H54 (cell line): ENCODE results near the gene FAM241B.
A peak's percentile ranks its signal among the peaks of the same experiment; 100 is the strongest.

Experiments
- DNase-seq: peaks from one replicate; pipeline ENCODE4 v3.0.0; 2011; ENCODE audit warnings: low spot score, mixed read lengths; ENCODE audit not compliant: insufficient read length
- FAIRE-seq: peaks from 3 replicates; lab custom pipeline; 2011; peaks lifted over from hg19 to GRCh38; lab: Jason Lieb, UNC
- POLR2A ChIP-seq: IDR thresholded peaks from 2 replicates; pipeline ENCODE4 v1.6.1; 2011; ENCODE audit warnings: low read depth, mild to moderate bottlenecking, low read length

The FAM241B gene

GRCh38 chr10:69639291-69640195, 9.5 kb downstream of the FAM241B start:
- peak; percentile 87 for DNase-seq
- no peak for TF ChIP-seq POLR2A
- FAIRE-seq: peak; percentile 74

DNA sequence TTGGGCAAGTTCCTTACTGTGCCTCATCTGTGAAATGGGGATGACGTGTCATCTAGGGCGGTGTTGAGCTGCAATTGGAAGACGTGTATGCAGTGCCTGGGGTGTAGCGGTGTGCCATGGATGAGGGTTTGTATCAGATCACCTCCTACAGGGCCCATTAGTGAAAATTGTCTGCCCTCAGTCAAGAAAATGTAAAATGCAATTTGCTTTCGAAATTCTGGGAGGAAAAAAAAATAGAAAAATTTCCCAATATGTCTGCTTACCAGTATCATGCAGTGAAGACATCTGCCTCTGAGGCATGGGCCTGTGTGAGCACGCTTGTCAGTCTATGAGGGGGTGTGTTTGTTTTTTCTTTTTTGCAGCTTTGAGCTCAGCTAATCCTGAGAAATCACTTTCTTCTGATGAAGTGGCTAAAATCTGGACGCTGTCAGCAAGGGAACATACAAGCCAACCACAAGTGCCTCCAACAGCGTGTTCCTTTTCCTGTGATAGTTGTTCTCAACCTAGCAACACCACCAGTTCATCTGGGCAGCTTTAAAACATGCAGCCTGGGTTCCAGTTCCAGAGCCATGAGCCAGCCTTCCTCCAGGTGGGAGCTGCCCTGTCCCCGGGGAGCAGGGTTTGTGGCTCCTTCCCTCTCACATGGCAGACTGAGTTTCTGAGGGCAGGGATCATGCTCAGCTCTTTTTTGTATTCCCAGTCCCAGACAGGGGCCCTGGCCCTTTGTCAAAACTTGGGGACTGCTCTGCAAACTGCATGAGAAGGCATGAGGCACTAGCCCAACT, 10.3 kb downstream of the FAM241B start:
- FAIRE-seq: no peak
- no peak for DNase-seq
- no peak for TF ChIP-seq POLR2A

GRCh38 chr10:69641261-69641980, 11.4 kb downstream of the FAM241B start:
- peak; percentile 94 for DNase-seq
- peak; percentile 95 for FAIRE-seq
- TF ChIP-seq POLR2A: no peak

DNA sequence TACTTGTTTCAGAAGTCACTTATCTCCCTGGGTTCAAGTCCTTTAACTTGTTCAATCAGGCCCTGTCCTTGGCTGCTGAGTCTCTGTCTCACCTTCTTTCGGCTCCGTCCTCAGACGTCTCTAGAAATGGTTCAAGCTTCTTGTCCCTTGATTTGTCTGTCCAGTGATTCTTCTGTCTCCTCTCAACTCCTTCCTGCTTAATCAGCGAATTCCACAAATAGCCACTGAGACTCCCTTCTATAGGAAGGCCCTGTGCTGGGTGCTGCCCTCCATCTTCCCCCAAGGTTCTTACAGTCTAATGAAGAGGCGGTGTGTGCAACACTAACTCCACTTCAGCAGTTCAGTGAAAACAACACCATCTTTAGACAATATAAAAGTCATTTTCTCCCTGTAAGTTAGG, 12.7 kb downstream of the FAM241B start:
- TF ChIP-seq POLR2A: no peak
- FAIRE-seq: no peak

DNA sequence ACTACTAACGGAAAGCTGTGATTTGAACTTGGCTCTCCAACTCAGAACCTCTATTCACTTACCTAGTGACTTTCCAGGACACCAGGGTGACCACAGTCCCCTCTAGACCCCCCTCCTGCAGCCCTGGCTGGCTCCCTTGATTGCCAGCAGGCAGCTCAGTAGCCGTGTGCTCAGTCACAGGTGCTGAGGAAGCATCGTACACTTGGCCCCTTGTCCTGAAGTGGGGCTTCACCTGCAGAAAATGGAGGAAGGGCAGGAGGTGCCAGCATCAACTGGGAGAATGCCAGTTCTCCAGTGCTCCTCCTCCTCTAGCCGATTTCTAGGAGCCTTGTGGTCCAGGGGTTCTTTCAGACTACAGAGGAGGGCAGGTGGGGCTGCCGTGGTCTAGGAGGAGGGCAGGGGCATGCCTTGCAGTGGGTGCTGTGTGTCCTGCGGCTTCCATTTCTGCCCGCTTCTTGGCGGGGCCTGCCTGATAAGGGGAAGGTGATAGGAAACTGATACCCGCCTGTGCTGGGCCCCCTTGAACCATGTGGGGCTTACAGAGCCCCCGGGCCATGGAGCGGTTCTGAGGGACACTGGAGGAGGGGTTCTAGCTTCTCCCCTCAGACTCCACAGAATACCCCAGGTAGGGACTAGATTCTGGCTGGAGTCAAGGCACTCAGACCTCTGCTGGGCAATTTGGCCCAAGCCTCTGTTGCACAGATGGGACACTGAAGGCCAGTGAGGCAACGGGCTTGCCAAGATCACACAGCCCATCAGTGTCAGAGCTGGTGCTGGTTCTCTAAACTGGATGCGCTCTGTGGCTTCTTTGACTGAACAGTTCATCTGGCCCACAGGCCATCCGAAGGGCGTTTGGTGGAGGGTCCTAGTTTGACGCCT, 14.0 kb downstream of the FAM241B start:
- no peak for FAIRE-seq
- TF ChIP-seq POLR2A: no peak
- no peak for DNase-seq

More for the DNA sequence above, 12.7 kb downstream of the FAM241B start:
- no peak for DNase-seq

- no peak for TF ChIP-seq POLR2A
- no peak for FAIRE-seq
- DNase-seq: peak; percentile 93
Observed at GRCh38 chr10:69644658-69645295, 14.7 kb downstream of the FAM241B start.

DNA sequence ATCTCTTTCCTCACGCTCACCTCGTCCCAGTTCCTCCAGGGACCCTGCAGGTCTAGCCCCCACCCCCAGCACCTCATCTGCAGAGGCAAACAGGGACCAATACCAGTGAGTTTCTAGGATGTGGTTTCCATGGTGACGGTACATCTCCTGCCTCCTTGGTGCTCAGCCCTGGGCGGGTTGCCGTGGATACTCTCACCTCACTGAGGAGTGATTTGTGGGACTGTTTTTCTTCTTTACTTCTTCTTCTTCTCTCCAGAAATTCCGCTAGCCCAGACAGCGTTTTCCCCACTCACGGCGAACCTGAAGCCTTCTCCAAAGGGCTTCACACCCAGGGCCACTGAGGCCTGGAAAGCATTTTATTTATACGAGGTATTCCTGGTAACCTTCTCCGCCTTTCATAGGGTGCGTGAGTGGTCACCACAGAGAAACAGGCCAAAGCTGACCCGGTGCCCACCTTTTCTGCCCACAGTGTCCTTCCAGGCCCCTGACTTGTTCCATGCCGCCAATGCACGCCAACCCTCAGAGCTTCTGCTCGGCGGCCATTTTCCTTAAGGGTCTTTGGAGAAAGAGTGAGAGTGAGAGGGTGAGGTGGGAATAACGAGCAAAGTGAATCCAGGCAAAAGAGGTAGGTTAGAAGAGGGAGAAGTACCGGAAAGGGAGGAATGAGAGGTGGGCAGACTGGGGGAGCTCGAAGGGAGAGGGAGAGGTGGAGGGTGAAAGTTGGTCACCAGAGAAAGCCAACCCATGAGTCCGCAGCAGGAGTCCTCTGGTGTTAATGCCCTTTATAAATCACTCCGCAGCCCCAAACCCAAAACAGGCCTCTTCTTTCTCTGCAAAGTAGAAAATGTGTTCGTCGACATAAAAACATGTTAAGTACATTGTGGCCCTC, 15.5 kb downstream of the FAM241B start:
- FAIRE-seq (no peak), DNase-seq (no peak)
- TF ChIP-seq POLR2A: no peak

DNA sequence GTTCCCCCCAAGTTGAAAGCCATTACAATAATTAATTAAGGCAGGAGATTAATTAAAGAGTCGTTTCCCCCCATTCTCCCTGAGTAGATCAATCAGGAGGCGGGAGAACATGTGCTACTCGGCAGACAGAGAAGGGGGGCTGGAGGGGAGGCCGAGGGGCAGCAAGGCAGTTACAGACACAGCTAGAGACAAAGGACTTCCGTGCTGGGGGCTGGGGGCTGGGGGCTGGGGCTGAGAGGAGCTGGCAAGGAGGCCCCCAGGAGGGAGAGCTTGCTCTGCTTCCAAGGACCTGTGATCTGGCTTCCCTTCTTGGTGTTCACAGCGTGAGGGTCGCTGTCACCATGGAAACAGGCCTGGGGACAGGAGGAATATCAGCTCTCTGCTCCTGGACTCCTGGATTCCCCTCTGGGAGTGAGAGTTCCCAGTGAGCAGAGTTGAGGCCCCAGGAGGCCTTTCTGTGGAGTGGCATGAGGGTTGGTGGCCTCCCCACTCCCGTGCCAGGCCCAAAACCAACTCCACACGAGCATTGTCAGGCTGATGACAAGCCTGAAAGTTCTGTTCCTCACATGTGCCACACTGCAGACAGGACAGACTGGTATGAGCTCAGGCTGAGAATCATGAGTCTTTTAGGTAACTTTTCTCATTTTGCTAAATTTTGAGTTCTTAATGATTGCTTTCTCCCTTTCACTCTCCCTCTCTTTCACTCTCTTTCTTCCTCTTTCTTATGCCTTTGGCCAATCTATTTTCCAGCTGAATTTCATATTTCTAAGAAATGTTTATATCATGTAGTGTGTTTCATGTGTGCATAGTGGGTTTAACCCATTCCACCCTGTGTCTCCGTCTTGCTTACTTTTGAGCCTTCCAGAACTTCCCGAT, 16.4 kb downstream of the FAM241B start:
- TF ChIP-seq POLR2A: no peak
- no peak for DNase-seq
- no peak for FAIRE-seq

GRCh38 chr10:69647126-69647525, 17.1 kb downstream of the FAM241B start:
- no peak for DNase-seq
- FAIRE-seq: no peak
- no peak for TF ChIP-seq POLR2A

DNA sequence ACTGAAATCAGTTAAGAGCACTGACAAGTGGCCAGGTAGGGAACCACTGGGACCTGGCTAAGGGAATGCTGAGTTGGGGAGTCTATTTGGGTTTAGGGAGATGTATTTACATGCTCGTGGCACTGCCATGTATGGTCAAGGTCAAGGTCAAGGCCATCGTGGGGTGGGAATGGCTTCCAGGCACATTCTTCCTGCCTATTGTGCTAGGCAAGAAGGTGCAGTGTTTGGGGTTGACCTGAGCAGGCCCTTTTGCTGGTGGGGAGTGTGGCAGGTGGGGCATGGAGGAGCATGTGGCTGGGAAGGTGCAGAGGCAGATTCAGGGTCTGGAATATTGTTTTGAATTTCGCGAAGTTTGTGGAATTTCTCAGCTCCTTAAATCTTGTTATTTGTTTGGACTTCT, 17.8 kb downstream of the FAM241B start:
- no peak for TF ChIP-seq POLR2A
- no peak for FAIRE-seq
- no peak for DNase-seq

GRCh38 chr10:69648461-69648860, 18.4 kb downstream of the FAM241B start:
- no peak for DNase-seq
- TF ChIP-seq POLR2A: no peak
- no peak for FAIRE-seq
